Hepatocyte (in vitro differentiated cells): Measurements from ENCODE around the gene PCBP3. TPM values are rescaled to one million over a fixed set of nuclear protein-coding genes. Genes with fewer than 3 reads are reported as not detected.

ENCODE experiments used
- DNase-seq: peaks from one replicate; pipeline ENCODE4 v3.0.0-alpha.2; 2016; ENCODE audit warnings: low spot score
- H2AFZ ChIP-seq: fragments of 200-600 bp; sonication (generic); 2 replicates; pipeline ENCODE4 v1.6.0; 2016; ENCODE audit warnings: antibody characterized with exemption, mild to moderate bottlenecking
- H3K27ac ChIP-seq: fragments of 200-600 bp; sonication (generic); 2 replicates; pipeline ENCODE4 v1.5.1; 2016; ENCODE audit warnings: mild to moderate bottlenecking
- H3K27me3 ChIP-seq: fragments of 200-600 bp; sonication (generic); 2 replicates; pipeline ENCODE4 v1.6.1; 2016
- H3K36me3 ChIP-seq: fragments of 200-600 bp; sonication (generic); replicated peaks from 2 replicates; pipeline ENCODE4 v1.5.1; 2016; ENCODE audit warnings: low read depth; ENCODE audit not compliant: insufficient read depth
- H3K4me1 ChIP-seq: fragments of 200-600 bp; sonication (generic); 2 replicates; pipeline ENCODE4 v1.5.1; 2016; ENCODE audit warnings: mild to moderate bottlenecking, moderate library complexity; ENCODE audit not compliant: insufficient read depth
- H3K4me2 ChIP-seq: fragments of 200-600 bp; sonication (generic); 2 replicates; pipeline ENCODE4 v1.6.0; 2016
- H3K4me3 ChIP-seq: fragments of 200-600 bp; sonication (generic); 2 replicates; pipeline ENCODE4 v1.5.1; 2016; ENCODE audit warnings: mild to moderate bottlenecking
- H3K79me2 ChIP-seq: fragments of 200-600 bp; sonication (generic); 2 replicates; pipeline ENCODE4 v1.6.0; 2017; ENCODE audit warnings: mild to moderate bottlenecking
- H3K9me2 ChIP-seq: fragments of 200-600 bp; sonication (generic); replicated peaks from 2 replicates; pipeline ENCODE4 v1.6.0; 2017; ENCODE audit warnings: mild to moderate bottlenecking; ENCODE audit not compliant: insufficient read depth
- H3K9me3 ChIP-seq: fragments of 200-600 bp; sonication (generic); 2 replicates; pipeline ENCODE4 v1.5.1; 2016; ENCODE audit warnings: low read depth, mild to moderate bottlenecking
- H4K20me1 ChIP-seq: fragments of 200-600 bp; sonication (generic); 2 replicates; pipeline ENCODE4 v1.6.0; 2016; ENCODE audit warnings: mild to moderate bottlenecking; ENCODE audit not compliant: insufficient read depth, poor library complexity, severe bottlenecking
- CTCF ChIP-seq: fragments of 200-600 bp; sonication (generic); IDR thresholded peaks from 2 replicates; pipeline ENCODE4 v1.5.1; 2016; ENCODE audit warnings: antibody characterized with exemption, mild to moderate bottlenecking; ENCODE audit not compliant: poor library complexity
- EZH2 ChIP-seq: fragments of 200-600 bp; sonication (generic); IDR thresholded peaks from 2 replicates; pipeline ENCODE4 v1.6.1; 2016; ENCODE audit warnings: antibody characterized with exemption, mild to moderate bottlenecking, borderline replicate concordance
- EZH2phosphoT487 ChIP-seq: fragments of 200-600 bp; sonication (generic); IDR thresholded peaks from one replicate; pipeline ENCODE4 v1.6.1; 2018; ENCODE audit warnings: antibody characterized with exemption, mild to moderate bottlenecking, low read depth, moderate library complexity; ENCODE audit not compliant: unreplicated experiment, severe bottlenecking
- WGBS: methylation state at CpG from one replicate; pipeline ENCODE4 v1.1.6; 2016; ENCODE audit warnings: low lambda C conversion rate; ENCODE audit errors: missing lambda C conversion rate; 5-methylcytosine and 5-hydroxymethylcytosine counted together
- polyA plus RNA-seq: library from polyadenylated mRNA; unstranded; fragments of >200 nt; fragmentation: Nextera tagmentation; extraction: Ambion mirVana; gene quantifications from 2 replicates; pipeline ENCODE4 v1.2.1, GENCODE V29; 2016
- total RNA-seq: library from RNA; depleted of rRNA; stranded (reverse); fragments of >200 nt; gene quantifications from 2 replicates; pipeline ENCODE4 v1.2.3, GENCODE V29; 2014

Gene PCBP3
- total and polyA plus RNA-seq, 2 experiments from 2014 or later: 3.1 to 8.8 TPM

GRCh38 chr21:45742247-45742646, 98.7 kb downstream of the PCBP3 start:
- no peak overlapping the region for H3K4me3 ChIP-seq
- H3K4me2 ChIP-seq: no peak overlapping the region
- DNase-seq: no peak
- H2AFZ ChIP-seq: no peak overlapping the region
- no peaks in the 10 kb centered on the region for H3K79me2 ChIP-seq
- no peak for TF ChIP-seq EZH2phosphoT487
- no peak for TF ChIP-seq CTCF
- TF ChIP-seq EZH2: no peak
- no peaks in the 10 kb centered on the region for H3K4me1 ChIP-seq
- H3K9me3 ChIP-seq: no peaks in the 10 kb centered on the region
- H3K27me3 ChIP-seq: no peaks in the 10 kb centered on the region
- WGBS: 79% methylated on average over 7 of the region's 7 CpGs
- no peaks in the 10 kb centered on the region for H4K20me1 ChIP-seq
- no peaks in the 10 kb centered on the region for H3K36me3 ChIP-seq
- H3K27ac ChIP-seq: no peak overlapping the region
- no peaks in the 10 kb centered on the region for H3K9me2 ChIP-seq

- no peaks in the 10 kb centered on the region for H3K9me3 ChIP-seq
- H3K9me2 ChIP-seq: no peaks in the 10 kb centered on the region
- DNase-seq: no peak
- H3K4me2 ChIP-seq: no peak overlapping the region
- no peaks in the 10 kb centered on the region for H3K36me3 ChIP-seq
- 80% methylated on average over 7 of the region's 7 CpGs for WGBS
- TF ChIP-seq CTCF (no peak), EZH2phosphoT487 (no peak), EZH2 (no peak)
- no peaks in the 10 kb centered on the region for H3K27me3 ChIP-seq
- no peak overlapping the region for H3K4me3 ChIP-seq
- no peak overlapping the region for H2AFZ ChIP-seq
- no peaks in the 10 kb centered on the region for H3K4me1 ChIP-seq
- no peaks in the 10 kb centered on the region for H4K20me1 ChIP-seq
- no peak overlapping the region for H3K27ac ChIP-seq
- H3K79me2 ChIP-seq: no peaks in the 10 kb centered on the region
These were observed 101.7 kb downstream of the PCBP3 start for GRCh38 chr21:45745256-45745655.

GRCh38 chr21:45747233-45747766, 103.8 kb downstream of the PCBP3 start:
- Histone ChIP-seq H2AFZ (no peak overlapping the region), H3K9me3 (no peaks in the 10 kb centered on the region), H3K4me1 (no peaks in the 10 kb centered on the region), H3K27me3 (no peaks in the 10 kb centered on the region), H3K4me2 (no peak overlapping the region), H3K27ac (peak overlapping the region; percentile 34), H3K9me2 (no peaks in the 10 kb centered on the region), H3K4me3 (no peak overlapping the region), H3K79me2 (no peaks in the 10 kb centered on the region), H3K36me3 (no peaks in the 10 kb centered on the region), H4K20me1 (no peaks in the 10 kb centered on the region)
- 87% methylated on average over 14 of the region's 14 CpGs for WGBS
- DNase-seq: no peak
- TF ChIP-seq EZH2 (no peak), CTCF (no peak), EZH2phosphoT487 (no peak)
